Measurements from ENCODE around the gene C4BPB.

- TF ChIP-seq SAP30 (IDR thresholded peaks at IDR 0.05; ENCODE audit: insufficient read depth, insufficient replicate concordance, low read length) (no peak), MAX (IDR thresholded peaks at IDR 0.05) (no peak), CTCF (IDR thresholded peaks at IDR 0.05; ENCODE audit: control extremely low read depth in 1 of 3, insufficient read depth in 1 of 3, low read depth in 1 of 3, low read length in 3 of 3) (no peak)
These were observed 39.8 kb downstream of the C4BPB start for GRCh38 chr1:207128336-207128921.

All from H1 (cell line).